Vagina (tissue), 2 donors: ENCODE data around the gene THYN1. TPM values are rescaled to one million over a fixed set of nuclear protein-coding genes. Genes with fewer than 3 reads are reported as not detected.
"Not testable (repeated sequence)": the region's sequence is repeated elsewhere in the genome, so short reads cannot be mapped to it uniquely, and the experiment has no call there.

Experiments used
- DNase-seq, 2 donors: peaks; one replicate each; pipeline ENCODE4 v3.0.0-alpha.2; 2017; ENCODE audit errors: extremely low spot score in 2 of 2
- H3K27ac ChIP-seq: fragments of 200-600 bp; sonication (generic); one replicate; pipeline ENCODE4 v1.5.1; 2019
- H3K27me3 ChIP-seq: fragments of 200-600 bp; sonication (generic); one replicate; pipeline ENCODE4 v1.5.1; 2019
- H3K36me3 ChIP-seq, 2 donors: fragments of 200-600 bp; sonication (generic); one replicate each; pipeline ENCODE4 v1.5.1; 2017 to 2019
- H3K4me1 ChIP-seq: fragments of 200-600 bp; sonication (generic); one replicate; pipeline ENCODE4 v1.5.1; 2019
- H3K4me3 ChIP-seq, 2 donors: fragments of 200-600 bp; sonication (generic); 1 replicate in 1 of 2; 2 replicates in 1 of 2; pipeline ENCODE4 v1.5.1; 2016 to 2019
- H3K9me3 ChIP-seq: fragments of 200-600 bp; sonication (generic); one replicate; pipeline ENCODE4 v1.5.1; 2019
- POLR2A ChIP-seq, 2 donors: fragments of 450-650 bp; IDR thresholded peaks; one replicate each; pipeline ENCODE4 v1.6.1; 2017; ENCODE audit warnings: antibody characterized with exemption in 2 of 2, mild to moderate bottlenecking in 2 of 2, moderate library complexity in 2 of 2
- POLR2AphosphoS5 ChIP-seq, 2 donors: sonication (generic); formaldehyde crosslinking; IDR thresholded peaks; one replicate each; pipeline ENCODE4 v1.9.0; 2017; ENCODE audit warnings: antibody characterized with exemption in 2 of 2, mild to moderate bottlenecking in 2 of 2, low read depth in 1 of 2; ENCODE audit not compliant: insufficient read depth in 1 of 2
- intact Hi-C: fragments of 100-400 bp; cut with DNase I; formaldehyde crosslinking; loops from one replicate; pipeline ENCODE4 v1.15.1; 2023
- total RNA-seq: library from RNA; depleted of rRNA; stranded (reverse); fragments of >200 nt; gene quantifications from one replicate; pipeline ENCODE4 v1.2.3, GENCODE V29; 2016
- TF ChIP-seq, protein P1 (sequence below), 3 experiments: fragments of 450-650 bp in 2 of 3; fragments of 200-600 bp in 1 of 3; sonication (generic) in 1 of 3; IDR thresholded peaks; one replicate each; pipeline ENCODE4 v1.5.1; 2017 to 2019; ENCODE audit warnings: antibody characterized with exemption in 3 of 3, mild to moderate bottlenecking in 2 of 3, moderate library complexity in 2 of 3

THYN1 gene
- total RNA-seq, 1 donor from 2014 or later = 39.8 TPM

DNA sequence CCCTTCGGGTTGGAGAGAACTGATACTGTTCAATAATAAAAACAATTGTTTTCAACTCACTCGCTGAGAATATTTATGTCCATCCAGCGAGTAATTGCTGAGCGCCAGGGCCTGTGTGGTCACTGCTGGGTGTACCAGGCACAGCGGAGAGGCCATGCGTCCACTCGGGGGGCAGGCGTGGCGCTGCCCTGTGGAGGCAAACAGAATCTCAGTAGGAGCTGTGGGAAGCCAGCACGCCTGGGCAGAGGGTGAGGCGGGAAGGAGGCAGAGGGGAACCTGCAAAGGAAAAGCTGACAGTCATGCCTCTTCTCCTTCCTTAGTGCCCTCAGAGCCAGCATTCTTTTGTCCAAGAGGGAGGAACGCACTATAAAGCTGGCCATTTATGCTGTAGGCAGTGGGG, 34.4 kb upstream of the THYN1 start:
- peak; percentile 61 to 64 for DNase-seq
- no peaks in the 10 kb centered on the region for H3K4me1 ChIP-seq
- H3K9me3 ChIP-seq = no peaks in the 10 kb centered on the region
- no peak overlapping the region for H3K4me3 ChIP-seq
- intact Hi-C loops = no loop called here
- H3K27me3 ChIP-seq = no peaks in the 10 kb centered on the region
- no peak for TF ChIP-seq POLR2A (IDR thresholded peaks at IDR 0.05)
- TF ChIP-seq POLR2AphosphoS5 (IDR thresholded peaks at IDR 0.05; ENCODE audit: insufficient read depth in 1 of 2, low read depth in 1 of 2) = no peak
- TF ChIP-seq, protein P1, sequence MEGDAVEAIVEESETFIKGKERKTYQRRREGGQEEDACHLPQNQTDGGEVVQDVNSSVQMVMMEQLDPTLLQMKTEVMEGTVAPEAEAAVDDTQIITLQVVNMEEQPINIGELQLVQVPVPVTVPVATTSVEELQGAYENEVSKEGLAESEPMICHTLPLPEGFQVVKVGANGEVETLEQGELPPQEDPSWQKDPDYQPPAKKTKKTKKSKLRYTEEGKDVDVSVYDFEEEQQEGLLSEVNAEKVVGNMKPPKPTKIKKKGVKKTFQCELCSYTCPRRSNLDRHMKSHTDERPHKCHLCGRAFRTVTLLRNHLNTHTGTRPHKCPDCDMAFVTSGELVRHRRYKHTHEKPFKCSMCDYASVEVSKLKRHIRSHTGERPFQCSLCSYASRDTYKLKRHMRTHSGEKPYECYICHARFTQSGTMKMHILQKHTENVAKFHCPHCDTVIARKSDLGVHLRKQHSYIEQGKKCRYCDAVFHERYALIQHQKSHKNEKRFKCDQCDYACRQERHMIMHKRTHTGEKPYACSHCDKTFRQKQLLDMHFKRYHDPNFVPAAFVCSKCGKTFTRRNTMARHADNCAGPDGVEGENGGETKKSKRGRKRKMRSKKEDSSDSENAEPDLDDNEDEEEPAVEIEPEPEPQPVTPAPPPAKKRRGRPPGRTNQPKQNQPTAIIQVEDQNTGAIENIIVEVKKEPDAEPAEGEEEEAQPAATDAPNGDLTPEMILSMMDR (IDR thresholded peaks at IDR 0.05) = no peak
- H3K36me3 ChIP-seq = no peaks in the 10 kb centered on the region
- no peak overlapping the region for H3K27ac ChIP-seq

DNA sequence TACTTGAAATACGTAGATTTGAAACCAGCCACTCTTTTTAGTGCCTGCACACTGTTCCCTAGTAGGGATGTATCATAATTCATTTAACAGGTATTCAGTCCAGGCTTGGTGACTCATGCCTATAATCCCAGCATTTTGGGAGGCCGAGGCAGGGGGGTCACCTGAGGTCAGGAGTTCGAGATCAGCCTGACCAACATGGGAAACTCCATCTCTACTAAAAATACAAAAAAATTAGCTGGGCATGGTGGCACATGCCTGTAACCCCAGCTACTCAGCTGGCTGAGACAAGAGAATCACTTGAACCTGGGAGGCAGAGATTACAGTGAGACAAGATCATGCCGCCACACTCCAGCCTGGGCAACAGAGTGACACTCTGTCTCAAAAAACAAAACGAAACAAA, 31.2 kb upstream of the THYN1 start:
- H3K27ac ChIP-seq = not testable (repeated sequence)

DNA sequence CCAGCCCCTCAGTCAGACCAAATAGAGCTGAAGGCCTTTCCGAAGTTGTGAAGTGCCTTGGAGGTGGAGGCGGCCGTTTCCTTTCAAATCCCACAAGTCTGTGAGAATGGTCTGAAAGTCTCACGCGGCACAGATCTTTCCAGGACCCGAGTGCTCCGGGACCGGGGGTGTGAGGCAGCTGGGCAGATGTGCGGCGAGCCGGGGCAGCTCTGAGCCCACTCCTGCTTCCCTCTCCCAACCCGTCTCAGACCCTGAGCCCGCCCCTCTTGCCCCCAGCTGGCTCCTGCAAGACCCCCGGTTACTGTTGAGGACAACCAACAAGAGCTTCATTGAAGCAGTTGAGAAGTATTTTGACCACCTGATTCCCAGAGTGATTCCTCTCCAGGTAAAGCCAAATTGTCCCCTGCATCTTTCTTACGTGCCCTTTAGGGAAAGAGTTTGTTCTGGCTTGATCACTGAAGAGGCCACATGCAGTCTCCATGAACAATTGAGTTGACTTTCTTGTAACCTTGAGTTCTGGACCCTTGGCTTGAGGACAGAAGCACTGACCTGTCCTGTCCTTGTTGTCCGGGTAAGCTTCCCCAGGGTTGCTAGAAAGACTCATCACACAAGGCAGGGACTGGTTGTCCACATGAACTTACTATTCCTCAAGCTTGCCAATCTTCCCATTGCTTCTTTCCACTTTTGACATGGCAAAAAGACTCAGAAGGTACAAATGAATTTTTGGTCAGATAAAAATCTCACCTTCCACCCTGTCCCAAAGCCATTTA, 30.5 kb upstream of the THYN1 start:
- intact Hi-C loops = no loop called here
- Histone ChIP-seq H3K27ac (no peak overlapping the region), H3K4me3 (no peak overlapping the region), H3K4me1 (no peaks in the 10 kb centered on the region), H3K27me3 (no peaks in the 10 kb centered on the region), H3K36me3 (no peaks in the 10 kb centered on the region), H3K9me3 (no peaks in the 10 kb centered on the region)
- DNase-seq = peak; percentile 65 to 84
- no peak for TF ChIP-seq POLR2AphosphoS5 (IDR thresholded peaks at IDR 0.05; ENCODE audit: insufficient read depth in 1 of 2, low read depth in 1 of 2)
- TF ChIP-seq, protein P1 (IDR thresholded peaks at IDR 0.05) = no peak
- TF ChIP-seq POLR2A (IDR thresholded peaks at IDR 0.05) = no peak

More for the DNA sequence above, 31.2 kb upstream of the THYN1 start:
- H3K4me1 ChIP-seq, H3K27me3 ChIP-seq, H3K9me3 ChIP-seq, H3K4me3 ChIP-seq, intact Hi-C loops, H3K36me3 ChIP-seq: not testable (repeated sequence)
- DNase-seq = peak in 1 of 2 donors; percentile 5

DNA sequence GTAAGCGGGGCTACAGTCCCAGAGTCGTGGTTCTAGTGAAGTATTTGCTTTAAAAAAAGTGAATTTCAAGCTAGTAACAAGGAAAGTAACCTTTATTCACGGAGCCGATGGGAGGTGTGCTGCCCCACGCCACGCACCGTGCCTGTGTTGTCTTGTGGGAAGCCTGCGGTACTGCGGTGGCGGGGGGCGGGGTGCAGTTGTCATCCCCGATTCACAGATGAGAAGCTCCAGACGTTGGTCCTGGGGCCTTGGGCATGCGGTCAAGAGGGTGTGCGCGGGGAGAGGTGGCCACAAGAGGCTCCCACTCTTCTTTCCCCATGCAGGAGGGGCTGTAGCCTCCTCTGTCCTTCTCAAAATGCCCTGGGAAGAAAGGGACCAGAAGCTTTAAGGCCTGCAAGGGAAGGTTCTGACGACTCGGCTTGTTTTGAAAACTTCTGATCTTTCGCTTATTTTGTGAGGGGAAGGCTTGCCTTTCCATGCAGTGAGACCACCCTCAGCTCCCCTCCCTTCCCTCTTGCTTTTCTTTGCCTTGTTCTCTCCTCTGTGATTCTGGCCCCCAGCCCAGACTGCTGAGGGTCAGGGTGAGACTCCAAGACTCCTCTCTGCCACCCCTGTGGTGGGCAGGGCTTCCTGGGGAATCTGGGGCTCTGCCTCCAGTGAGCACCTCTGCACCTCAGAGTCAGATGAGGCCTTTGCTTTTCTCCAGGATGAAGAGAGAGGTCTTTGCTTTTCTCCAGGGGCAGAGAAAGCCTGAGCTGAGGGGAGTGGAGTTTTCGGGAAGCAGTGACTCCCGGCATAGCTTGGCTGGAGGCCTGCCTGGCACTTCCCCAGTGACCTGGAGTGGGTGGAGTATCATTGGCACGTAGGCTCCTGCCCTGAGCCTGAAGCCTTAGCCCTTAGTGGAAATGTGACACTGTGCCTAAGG, 29.2 kb upstream of the THYN1 start:
- H3K36me3 ChIP-seq = no peaks in the 10 kb centered on the region
- H3K27me3 ChIP-seq = no peaks in the 10 kb centered on the region
- peak; percentile 74 to 77 for DNase-seq
- no peak overlapping the region for H3K27ac ChIP-seq
- TF ChIP-seq POLR2AphosphoS5 (IDR thresholded peaks at IDR 0.05; ENCODE audit: insufficient read depth in 1 of 2, low read depth in 1 of 2) (no peak), POLR2A (IDR thresholded peaks at IDR 0.05) (no peak)
- TF ChIP-seq, protein P1 (IDR thresholded peaks at IDR 0.05) = no peak
- intact Hi-C loops = no loop called here
- H3K9me3 ChIP-seq = no peaks in the 10 kb centered on the region
- H3K4me3 ChIP-seq = no peak overlapping the region
- peaks cover 2% of the 10 kb centered on the region for H3K4me1 ChIP-seq

DNA sequence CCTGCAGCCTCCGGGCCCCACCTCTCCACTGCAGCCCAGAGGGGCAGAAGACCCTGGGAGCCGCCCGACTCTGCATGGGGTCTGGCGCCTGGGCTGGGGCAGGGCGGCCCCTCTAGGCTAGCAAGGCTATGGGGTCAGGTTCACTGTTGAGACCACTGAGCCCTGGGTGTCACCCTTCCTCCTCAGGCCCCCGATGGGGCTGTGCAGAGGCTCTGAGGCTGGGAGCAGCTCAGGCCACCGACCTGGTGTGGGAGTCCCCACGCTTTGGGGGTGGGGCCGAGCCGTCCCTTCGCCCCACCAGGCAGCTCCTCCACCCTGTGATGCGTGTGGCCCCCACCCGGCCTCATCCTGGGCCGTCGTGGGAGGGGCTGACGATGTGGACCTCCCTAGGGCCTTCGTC, 28.5 kb upstream of the THYN1 start:
- H3K9me3 ChIP-seq, intact Hi-C loops, H3K27me3 ChIP-seq, H3K36me3 ChIP-seq, H3K4me3 ChIP-seq, DNase-seq, H3K4me1 ChIP-seq, H3K27ac ChIP-seq: not testable (repeated sequence)

DNA sequence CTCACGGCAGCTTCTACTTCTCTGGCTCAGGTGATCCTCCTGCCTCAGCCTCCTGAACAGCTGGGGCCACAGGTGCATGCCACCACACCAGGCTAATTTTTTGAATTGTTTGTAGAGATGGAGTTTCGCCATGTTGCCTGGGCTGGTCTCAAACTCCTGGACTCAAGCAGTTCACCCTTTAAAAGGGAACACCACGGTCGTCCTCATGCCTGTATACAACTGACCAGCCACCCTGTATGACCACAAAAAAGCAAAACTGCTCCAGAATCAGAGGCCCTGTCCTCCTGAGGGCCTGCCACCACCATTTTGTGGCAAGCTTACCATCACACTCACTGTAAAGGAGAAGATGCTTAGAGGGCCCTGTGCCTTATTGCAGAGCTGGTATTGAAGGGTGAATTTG, 25.2 kb upstream of the THYN1 start:
- Histone ChIP-seq H3K9me3 (no peaks in the 10 kb centered on the region), H3K27ac (no peak overlapping the region), H3K36me3 (no peaks in the 10 kb centered on the region), H3K4me3 (no peak overlapping the region), H3K4me1 (peaks cover 20% of the 10 kb centered on the region), H3K27me3 (peaks cover 13% of the 10 kb centered on the region)
- DNase-seq = peak; percentile 6 to 52
- intact Hi-C loops = no loop called here
- TF ChIP-seq POLR2A (IDR thresholded peaks at IDR 0.05) = no peak
